Transverse colon (tissue), 4 donors: ENCODE measurements around the gene SLC35B2. TPM values are rescaled to one million over a fixed set of nuclear protein-coding genes. Genes with fewer than 3 reads are reported as not detected.

ENCODE experiments used
- DNase-seq: peaks from one replicate; pipeline ENCODE4 v3.0.0-alpha.2; 2019
- H3K27ac ChIP-seq, 4 donors: fragments of 200-600 bp; sonication (generic); 2 replicates each; pipeline ENCODE4 v1.5.1; 2016 to 2018; ENCODE audit warnings: inconsistent platforms in 4 of 4
- H3K27me3 ChIP-seq: fragments of 200-600 bp; sonication (generic); 2 replicates; pipeline ENCODE4 v1.5.1; 2017; ENCODE audit warnings: inconsistent platforms
- H3K36me3 ChIP-seq, 4 donors: fragments of 200-600 bp; sonication (generic); 2 replicates each; pipeline ENCODE4 v1.5.1; 2017 to 2019; ENCODE audit warnings: inconsistent platforms in 4 of 4
- H3K4me1 ChIP-seq, 4 donors: fragments of 200-600 bp; sonication (generic); 2 replicates each; pipeline ENCODE4 v1.5.1; 2017 to 2020; ENCODE audit warnings: inconsistent platforms in 4 of 4
- H3K4me3 ChIP-seq, 4 donors: fragments of 200-600 bp; sonication (generic); 1 replicate in 1 of 4; 2 replicates in 3 of 4; pipeline versions ENCODE4 v1.5.1 to v1.6.1; 2017 to 2019; ENCODE audit warnings: inconsistent platforms in 4 of 4
- H3K9me3 ChIP-seq, 2 donors: fragments of 200-600 bp; sonication (generic); 2 replicates each; pipeline ENCODE4 v1.5.1; 2017 to 2019; ENCODE audit warnings: inconsistent platforms in 2 of 2
- CTCF ChIP-seq, 5 experiments: fragments of 200-600 bp in 3 of 5; fragments of 450-650 bp in 2 of 5; sonication (generic) in 3 of 5; IDR thresholded peaks; 1 replicate in 2 of 5; 2 replicates in 3 of 5; pipeline ENCODE4 v1.5.1; 2016 to 2017; ENCODE audit warnings: antibody characterized with exemption in 5 of 5, inconsistent platforms in 3 of 5, mild to moderate bottlenecking in 2 of 5, moderate library complexity in 1 of 5
- EP300 ChIP-seq: sonication (generic); formaldehyde crosslinking; IDR thresholded peaks from one replicate; pipeline ENCODE4 v1.6.1; 2017; ENCODE audit warnings: antibody characterized with exemption, low read depth
- POLR2A ChIP-seq: fragments of 450-650 bp; IDR thresholded peaks from one replicate; pipeline ENCODE4 v1.6.1; 2016; ENCODE audit warnings: antibody characterized with exemption, mild to moderate bottlenecking, moderate library complexity
- POLR2AphosphoS5 ChIP-seq, 3 donors: sonication (generic); formaldehyde crosslinking; IDR thresholded peaks; one replicate each; pipeline ENCODE4 v1.6.1; 2016; ENCODE audit warnings: antibody characterized with exemption in 3 of 3
- whole genome bisulfite sequencing, 2 donors: methylation state at CpG; one replicate each; pipeline ENCODE4 v1.1.5; 2018; ENCODE audit warnings: low coverage in 1 of 2; 5-methylcytosine and 5-hydroxymethylcytosine counted together
- in situ Hi-C, 4 donors: fragments of 200-750 bp; cut with MboI; loops; one replicate each; pipeline versions ENCODE4 v1.15.0 to v1.15.1; 2017; ENCODE audit warnings: low sequenced_read_pairs in 3 of 4, low pct_ligation_motif_present in 1 of 4, low pct_unique_long_range_greater_than_20kb in 1 of 4
- intact Hi-C: fragments of 100-400 bp; cut with DNase I; formaldehyde crosslinking; loops from one replicate; pipeline ENCODE4 v1.15.1; 2023; ENCODE audit warnings: low total_unique reads
- total RNA-seq, 4 donors: library from RNA; depleted of rRNA; stranded (reverse); fragments of >200 nt; gene quantifications; one replicate each; pipeline ENCODE4 v1.1.0, GENCODE V29; 2016

SLC35B2 gene
- total RNA-seq, 4 donors from 2014 or later: 9.0 to 36.4 (median 22.5) TPM

GRCh38 chr6:44271914-44272313, 14.6 kb upstream of the SLC35B2 start:
- Histone ChIP-seq H3K27ac (no peak overlapping the region), H3K9me3 (no peaks in the 10 kb centered on the region), H3K36me3 (no peaks in the 10 kb centered on the region), H3K27me3 (peaks cover 86% of the 10 kb centered on the region), H3K4me1 (peaks cover 0 to 18% (median 14%) of the 10 kb centered on the region in 4 donors), H3K4me3 (no peak overlapping the region)
- 44 to 64% methylated on average over 2 to 3 of the region's 3 CpGs for WGBS, 2 donors
- TF ChIP-seq CTCF (IDR thresholded peaks at IDR 0.05): no peak
- TF ChIP-seq EP300: no peak
- no peak for TF ChIP-seq POLR2A
- no peak for TF ChIP-seq POLR2AphosphoS5 (IDR thresholded peaks at IDR 0.05)
- intact Hi-C loops: loop anchor here (10.0 kb wide), 1 partner anchor 63 kb away; no protein-coding TSS in a partner anchor
- DNase-seq: no peak
- in situ Hi-C loops: no loop called here

- TF ChIP-seq CTCF (IDR thresholded peaks at IDR 0.05): no peak
- TF ChIP-seq POLR2AphosphoS5 (IDR thresholded peaks at IDR 0.05): no peak
- TF ChIP-seq EP300: no peak
- no peak for TF ChIP-seq POLR2A
- H3K27me3 ChIP-seq: peaks cover 81% of the 10 kb centered on the region
- H3K4me3 ChIP-seq: no peak overlapping the region
- 82% methylated on average over 6 of the region's 6 CpGs; no CpG with 5 or more reads in 1 of the 2 donors for WGBS, 2 donors
- no peak for DNase-seq
- in situ Hi-C loops: no loop called here
- no peaks in the 10 kb centered on the region for H3K36me3 ChIP-seq
- H3K27ac ChIP-seq: no peak overlapping the region
- no peaks in the 10 kb centered on the region for H3K9me3 ChIP-seq
- intact Hi-C loops: loop anchor here (10.0 kb wide), 1 partner anchor 63 kb away; no protein-coding TSS in a partner anchor
- peaks cover 0 to 17% (median 13%) of the 10 kb centered on the region in 4 donors for H3K4me1 ChIP-seq
Measured at GRCh38 chr6:44271406-44271723, 14.0 kb upstream of the SLC35B2 start.

- Histone ChIP-seq H3K4me3 (peak overlapping the region in 3 of 4 donors; percentile 26 to 50 (median 38)), H3K4me1 (peaks cover 0 to 14% (median 7%) of the 10 kb centered on the region in 4 donors), H3K9me3 (no peaks in the 10 kb centered on the region), H3K27ac (no peak overlapping the region), H3K27me3 (peaks cover 75% of the 10 kb centered on the region), H3K36me3 (no peaks in the 10 kb centered on the region)
- TF ChIP-seq EP300 (no peak), POLR2AphosphoS5 (IDR thresholded peaks at IDR 0.05) (no peak), POLR2A (no peak), CTCF (IDR thresholded peaks at IDR 0.05) (no peak)
- DNase-seq: no peak
- in situ Hi-C loops (no loop called here), intact Hi-C loops (loop anchor here (10.0 kb wide), 1 partner anchor 64 kb away; no protein-coding TSS in a partner anchor)
- 14% methylated on average over 11 of the region's 90 CpGs; no CpG with 5 or more reads in 1 of the 2 donors for WGBS, 2 donors
Measured at GRCh38 chr6:44270526-44271405, 13.4 kb upstream of the SLC35B2 start.

- Histone ChIP-seq H3K4me3 (peak within 1 kb of the TSS in 3 of 4 donors; percentile 26 to 50 (median 38)), H3K4me1 (peaks cover 0 to 12% (median 6%) of the 10 kb centered on the region in 4 donors), H3K27me3 (peaks cover 67% of the 10 kb centered on the region), H3K9me3 (no peaks in the 10 kb centered on the region), H3K36me3 (no peaks in the 10 kb centered on the region), H3K27ac (no peak within 1 kb of the TSS)
- in situ Hi-C loops (loop anchor here in 1 of 4 donors (10.0 kb wide), 1 partner anchor 65 kb away; no protein-coding TSS in a partner anchor), intact Hi-C loops (loop anchor here (10.0 kb wide), 1 partner anchor 65 kb away; no protein-coding TSS in a partner anchor)
- 27 to 39% methylated on average over 6 to 14 of the region's 29 CpGs for WGBS, 2 donors
- TF ChIP-seq EP300 (no peak), POLR2A (no peak), CTCF (IDR thresholded peaks at IDR 0.05) (no peak), POLR2AphosphoS5 (IDR thresholded peaks at IDR 0.05) (no peak)
- DNase-seq: no peak
Measured at GRCh38 chr6:44269921-44270525, 12.7 kb upstream of the SLC35B2 start, which contains the start of gene TMEM151B. Gene TMEM151B (plus strand): TSS chr6:44270450. CDS start chr6:44270743, 293 bp downstream.
